ENCODE data around the gene PSMD13. TPM values are rescaled to one million over a fixed set of nuclear protein-coding genes. Genes with fewer than 3 reads are reported as not detected.
A peak's percentile ranks its signal among the peaks of the same experiment; 100 is the strongest.

PSMD13 gene
- total and polyA plus RNA-seq, 2 of the 13 experiments (the other 11 are each of a cell fraction or from before 2014, with no cell fraction given), result 83.0 to 117 TPM

DNA sequence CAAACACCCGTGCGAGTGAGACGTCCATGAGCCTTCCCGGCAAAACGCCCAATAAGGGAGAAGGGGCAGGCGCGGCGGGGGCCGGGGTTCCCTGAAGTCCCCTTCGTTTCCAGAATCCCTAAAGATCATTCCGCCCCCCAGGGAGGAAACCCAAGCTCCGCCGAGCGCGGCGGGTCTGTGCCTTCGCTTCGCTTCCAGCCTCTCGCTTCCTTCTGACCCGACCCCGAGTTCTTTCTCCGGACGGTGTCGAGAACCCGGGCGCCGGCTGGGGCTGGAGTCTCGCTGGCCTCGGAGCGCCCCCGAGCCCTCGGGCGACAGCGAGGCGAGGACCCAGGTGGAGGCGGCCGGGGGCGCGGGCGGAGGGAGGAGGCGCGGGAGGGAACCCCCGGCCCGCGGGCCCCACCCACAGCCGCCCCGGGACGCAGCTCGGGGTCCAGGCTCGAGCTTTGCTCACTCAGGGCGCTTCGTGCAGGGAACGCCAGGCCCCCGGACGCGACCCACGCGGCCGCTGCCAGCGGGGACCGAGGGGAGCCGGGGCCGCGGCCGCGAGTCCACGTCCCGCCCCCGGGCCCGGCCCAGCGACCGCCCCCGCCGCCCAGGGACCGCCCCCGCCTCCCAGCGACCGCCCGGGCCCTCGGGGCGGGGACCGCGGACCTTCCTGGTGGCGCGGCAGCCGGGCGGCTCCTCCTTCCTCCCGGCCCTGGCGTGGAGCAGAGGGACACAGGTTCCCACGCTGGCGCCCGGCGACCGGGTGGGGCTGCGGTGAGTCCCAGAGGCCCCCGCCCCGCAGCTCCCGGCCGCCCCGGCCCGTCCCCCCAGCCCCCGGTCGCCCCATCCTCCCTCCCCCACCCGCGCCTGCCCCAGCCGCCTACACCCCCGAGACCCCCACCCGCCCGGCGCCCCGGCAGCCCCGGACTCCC lies 52.0 kb downstream of the PSMD13 start, which contains the start of gene PGGHG (continued):
- TF ChIP-seq, protein P1, sequence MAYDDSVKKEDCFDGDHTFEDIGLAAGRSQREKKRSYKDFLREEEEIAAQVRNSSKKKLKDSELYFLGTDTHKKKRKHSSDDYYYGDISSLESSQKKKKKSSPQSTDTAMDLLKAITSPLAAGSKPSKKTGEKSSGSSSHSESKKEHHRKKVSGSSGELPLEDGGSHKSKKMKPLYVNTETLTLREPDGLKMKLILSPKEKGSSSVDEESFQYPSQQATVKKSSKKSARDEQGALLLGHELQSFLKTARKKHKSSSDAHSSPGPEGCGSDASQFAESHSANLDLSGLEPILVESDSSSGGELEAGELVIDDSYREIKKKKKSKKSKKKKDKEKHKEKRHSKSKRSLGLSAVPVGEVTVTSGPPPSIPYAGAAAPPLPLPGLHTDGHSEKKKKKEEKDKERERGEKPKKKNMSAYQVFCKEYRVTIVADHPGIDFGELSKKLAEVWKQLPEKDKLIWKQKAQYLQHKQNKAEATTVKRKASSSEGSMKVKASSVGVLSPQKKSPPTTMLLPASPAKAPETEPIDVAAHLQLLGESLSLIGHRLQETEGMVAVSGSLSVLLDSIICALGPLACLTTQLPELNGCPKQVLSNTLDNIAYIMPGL (CRISPR knock-in tag; IDR thresholded peaks at IDR 0.05; ENCODE audit: borderline replicate concordance in 1 of 2, low read depth in 1 of 2), result no peak
- TF ChIP-seq, protein P2, sequence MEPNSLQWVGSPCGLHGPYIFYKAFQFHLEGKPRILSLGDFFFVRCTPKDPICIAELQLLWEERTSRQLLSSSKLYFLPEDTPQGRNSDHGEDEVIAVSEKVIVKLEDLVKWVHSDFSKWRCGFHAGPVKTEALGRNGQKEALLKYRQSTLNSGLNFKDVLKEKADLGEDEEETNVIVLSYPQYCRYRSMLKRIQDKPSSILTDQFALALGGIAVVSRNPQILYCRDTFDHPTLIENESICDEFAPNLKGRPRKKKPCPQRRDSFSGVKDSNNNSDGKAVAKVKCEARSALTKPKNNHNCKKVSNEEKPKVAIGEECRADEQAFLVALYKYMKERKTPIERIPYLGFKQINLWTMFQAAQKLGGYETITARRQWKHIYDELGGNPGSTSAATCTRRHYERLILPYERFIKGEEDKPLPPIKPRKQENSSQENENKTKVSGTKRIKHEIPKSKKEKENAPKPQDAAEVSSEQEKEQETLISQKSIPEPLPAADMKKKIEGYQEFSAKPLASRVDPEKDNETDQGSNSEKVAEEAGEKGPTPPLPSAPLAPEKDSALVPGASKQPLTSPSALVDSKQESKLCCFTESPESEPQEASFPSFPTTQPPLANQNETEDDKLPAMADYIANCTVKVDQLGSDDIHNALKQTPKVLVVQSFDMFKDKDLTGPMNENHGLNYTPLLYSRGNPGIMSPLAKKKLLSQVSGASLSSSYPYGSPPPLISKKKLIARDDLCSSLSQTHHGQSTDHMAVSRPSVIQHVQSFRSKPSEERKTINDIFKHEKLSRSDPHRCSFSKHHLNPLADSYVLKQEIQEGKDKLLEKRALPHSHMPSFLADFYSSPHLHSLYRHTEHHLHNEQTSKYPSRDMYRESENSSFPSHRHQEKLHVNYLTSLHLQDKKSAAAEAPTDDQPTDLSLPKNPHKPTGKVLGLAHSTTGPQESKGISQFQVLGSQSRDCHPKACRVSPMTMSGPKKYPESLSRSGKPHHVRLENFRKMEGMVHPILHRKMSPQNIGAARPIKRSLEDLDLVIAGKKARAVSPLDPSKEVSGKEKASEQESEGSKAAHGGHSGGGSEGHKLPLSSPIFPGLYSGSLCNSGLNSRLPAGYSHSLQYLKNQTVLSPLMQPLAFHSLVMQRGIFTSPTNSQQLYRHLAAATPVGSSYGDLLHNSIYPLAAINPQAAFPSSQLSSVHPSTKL (CRISPR knock-in tag; IDR thresholded peaks at IDR 0.05), result no peak
- TF ChIP-seq ZC3H4 (CRISPR knock-in tag; IDR thresholded peaks at IDR 0.05; ENCODE audit: borderline replicate concordance), result no peak
- TF ChIP-seq MTF2 (CRISPR knock-in tag; IDR thresholded peaks at IDR 0.05; ENCODE audit: borderline replicate concordance), result 0 out of 2 replicates have a peak, but pooled peaks have one; percentile 66
- no peak for TF ChIP-seq SNRNP70 (IDR thresholded peaks at IDR 0.05; ENCODE audit: low read depth, low read length)
- no peak for TF ChIP-seq ZNF138 (CRISPR knock-in tag; IDR thresholded peaks at IDR 0.05; ENCODE audit: low read depth)
- 0 out of 2 replicates have a peak, but pooled peaks have one; percentile 5 for TF ChIP-seq GABPB1 (CRISPR knock-in tag; IDR thresholded peaks at IDR 0.05)
- TF ChIP-seq ZNF430 (CRISPR knock-in tag; IDR thresholded peaks at IDR 0.05), result no peak
- no peak for TF ChIP-seq AKAP8 (CRISPR knock-in tag; IDR thresholded peaks at IDR 0.05)
- no peak for TF ChIP-seq ZBTB7B (CRISPR knock-in tag; IDR thresholded peaks at IDR 0.05)
- no peak for TF ChIP-seq CCAR2 (optimal IDR thresholded peaks at IDR 0.05; ENCODE audit: low read depth, low read length)
- no peak for TF ChIP-seq ZNF335 (CRISPR knock-in tag; IDR thresholded peaks at IDR 0.05)
- TF ChIP-seq SOX5 (CRISPR knock-in tag; IDR thresholded peaks at IDR 0.05; ENCODE audit: borderline replicate concordance), result no peak
- TF ChIP-seq HNRNPUL1 (IDR thresholded peaks at IDR 0.05; ENCODE audit: low read depth, low read length), result no peak
- TF ChIP-seq, protein P3, sequence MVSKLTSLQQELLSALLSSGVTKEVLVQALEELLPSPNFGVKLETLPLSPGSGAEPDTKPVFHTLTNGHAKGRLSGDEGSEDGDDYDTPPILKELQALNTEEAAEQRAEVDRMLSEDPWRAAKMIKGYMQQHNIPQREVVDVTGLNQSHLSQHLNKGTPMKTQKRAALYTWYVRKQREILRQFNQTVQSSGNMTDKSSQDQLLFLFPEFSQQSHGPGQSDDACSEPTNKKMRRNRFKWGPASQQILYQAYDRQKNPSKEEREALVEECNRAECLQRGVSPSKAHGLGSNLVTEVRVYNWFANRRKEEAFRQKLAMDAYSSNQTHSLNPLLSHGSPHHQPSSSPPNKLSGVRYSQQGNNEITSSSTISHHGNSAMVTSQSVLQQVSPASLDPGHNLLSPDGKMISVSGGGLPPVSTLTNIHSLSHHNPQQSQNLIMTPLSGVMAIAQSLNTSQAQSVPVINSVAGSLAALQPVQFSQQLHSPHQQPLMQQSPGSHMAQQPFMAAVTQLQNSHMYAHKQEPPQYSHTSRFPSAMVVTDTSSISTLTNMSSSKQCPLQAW (CRISPR knock-in tag; IDR thresholded peaks at IDR 0.05), result no peak
- no peak for TF ChIP-seq ZNF550 (CRISPR knock-in tag; IDR thresholded peaks at IDR 0.05; ENCODE audit: borderline replicate concordance)
- 0 out of 2 replicates have a peak, but pooled peaks have one; percentile 39 for TF ChIP-seq ZNF350 (CRISPR knock-in tag; IDR thresholded peaks at IDR 0.05; ENCODE audit: borderline replicate concordance, low read depth)
- TF ChIP-seq SIX4 (CRISPR knock-in tag; IDR thresholded peaks at IDR 0.05), result no peak
- TF ChIP-seq KDM6A (CRISPR knock-in tag; IDR thresholded peaks at IDR 0.05; ENCODE audit: low read depth), result no peak
- TF ChIP-seq ZFP36L1 (CRISPR knock-in tag; IDR thresholded peaks at IDR 0.05), result 0 out of 2 replicates have a peak, but pooled peaks have one; percentile 24
- TF ChIP-seq ZNF484 (CRISPR knock-in tag; IDR thresholded peaks at IDR 0.05; ENCODE audit: borderline replicate concordance, low read depth), result no peak
- no peak for TF ChIP-seq ZNF782 (CRISPR knock-in tag; IDR thresholded peaks at IDR 0.05; ENCODE audit: borderline replicate concordance)

All from HepG2 (cell line).